K562 (cell line): ENCODE measurements around the gene RFX7. TPM values are rescaled to one million over a fixed set of nuclear protein-coding genes. Genes with fewer than 3 reads are reported as not detected.

Experiments used
- ATAC-seq: fragments of 200-7000 bp; cut with Tn5 transposase; 3 replicates; pipeline ENCODE4 v1.9.1; 2020; ENCODE audit warnings: moderate library complexity
- BruUV-seq: library from RNA; stranded (reverse); fragments of 400-500 nt; replicated peaks from 2 replicates; lab custom pipeline; 2021; lab: Mats Ljungman, UMichigan
- CTCF ChIA-PET: fragments of 300-600 bp; formaldehyde crosslinking; extraction: SDS; loops from one replicate; lab custom pipeline; 2021; ENCODE audit warnings: low intra/inter-chr PET ratio; lab: Yijun Ruan, JAX
- POLR2A ChIA-PET: fragments of 300-600, 350-650 bp; sonication (Branson Sonifier 250); formaldehyde crosslinking; extraction: SDS; loops from one replicate; lab custom pipeline; 2021; ENCODE audit warnings: antibody characterized with exemption, inconsistent platforms; lab: Yijun Ruan, JAX
- DNase-seq, 4 experiments: peaks; one replicate each; pipeline versions ENCODE4 v3.0.0 to v3.0.0-alpha.2; 2011 to 2018; ENCODE audit warnings: low spot score in 3 of 4, mixed read lengths in 3 of 4; ENCODE audit errors: extremely low read depth in 1 of 4
- FAIRE-seq: peaks from 2 replicates; lab custom pipeline; 2011; peaks lifted over from hg19 to GRCh38; lab: Jason Lieb, UNC
- H2AFZ ChIP-seq: 2 replicates; pipeline ENCODE4 v1.6.0; 2011; ENCODE audit warnings: low read depth, low read length, control low read depth, inconsistent platforms
- H3K27ac ChIP-seq: fragments of 200-600 bp; 3 replicates; pipeline ENCODE4 v1.8.0; 2011; ENCODE audit warnings: low read depth, mild to moderate bottlenecking, control low read depth, inconsistent platforms, low read length, moderate library complexity, mixed read lengths; ENCODE audit errors: extremely low read depth
- H3K27me3 ChIP-seq, 2 experiments: fragments of 300-600 bp in 1 of 2; 2 replicates in 1 of 2; 3 replicates in 1 of 2; pipeline versions ENCODE4 v1.6.0 to v1.8.0; 2011; ENCODE audit warnings: inconsistent platforms in 2 of 2, low read length in 2 of 2, mild to moderate bottlenecking in 1 of 2, mixed read lengths in 1 of 2, moderate library complexity in 1 of 2; ENCODE audit not compliant: control insufficient read depth in 2 of 2, insufficient read depth in 2 of 2
- H3K36me3 ChIP-seq: fragments of 300-600 bp; 3 replicates; pipeline ENCODE4 v1.8.0; 2011; ENCODE audit warnings: mild to moderate bottlenecking, low read length, inconsistent platforms; ENCODE audit not compliant: control insufficient read depth, insufficient read depth
- H3K4me1 ChIP-seq, 2 experiments: fragments of 200-600 bp in 1 of 2; replicated peaks in 1 of 2; 2 replicates in 1 of 2; 3 replicates in 1 of 2; pipeline versions ENCODE4 v1.5.1 to v1.8.0; 2011; ENCODE audit warnings: inconsistent platforms in 2 of 2, low read length in 2 of 2, mild to moderate bottlenecking in 1 of 2, mixed read lengths in 1 of 2, moderate library complexity in 1 of 2; ENCODE audit not compliant: control insufficient read depth in 2 of 2, insufficient read depth in 2 of 2
- H3K4me2 ChIP-seq: 2 replicates; pipeline ENCODE4 v1.6.1; 2011; ENCODE audit warnings: low read length, control low read depth, inconsistent platforms, mixed read lengths; ENCODE audit not compliant: insufficient read depth
- H3K4me3 ChIP-seq: fragments of 200-600 bp; sonication (generic), shearing (Covaris generic); 2 replicates; pipeline ENCODE4 v1.5.1; 2016; ENCODE audit warnings: control low read depth, inconsistent platforms
- H3K79me2 ChIP-seq: fragments of 200-600 bp; 3 replicates; pipeline ENCODE4 v1.8.0; 2011; ENCODE audit warnings: low read length, inconsistent platforms; ENCODE audit not compliant: control insufficient read depth, insufficient read depth
- H3K9ac ChIP-seq, 2 experiments: 2 replicates each; pipeline versions ENCODE4 v1.6.0 to v1.6.1; 2011; ENCODE audit warnings: low read depth in 2 of 2, low read length in 2 of 2, control low read depth in 1 of 2, inconsistent platforms in 1 of 2, mild to moderate bottlenecking in 1 of 2, mixed read lengths in 1 of 2; ENCODE audit not compliant: insufficient read depth in 1 of 2
- H3K9me1 ChIP-seq: one replicate; pipeline ENCODE4 v1.6.0; 2011; ENCODE audit warnings: inconsistent platforms, mild to moderate bottlenecking, low read length, moderate library complexity; ENCODE audit not compliant: control insufficient read depth, insufficient read depth
- H3K9me3 ChIP-seq: replicated peaks from 2 replicates; pipeline ENCODE4 v1.5.1; 2011; ENCODE audit warnings: low read depth, low read length, inconsistent platforms; ENCODE audit not compliant: control insufficient read depth, insufficient read depth
- H4K20me1 ChIP-seq: replicated peaks from 2 replicates; pipeline ENCODE4 v1.6.1; 2011; ENCODE audit warnings: low read length, inconsistent platforms, mixed read lengths; ENCODE audit not compliant: control insufficient read depth, insufficient read depth
- DIDO1 ChIP-seq: fragments of 450-650 bp; IDR thresholded peaks from 2 replicates; pipeline ENCODE4 v1.6.1; 2016; ENCODE audit warnings: low read depth, missing biosample characterization, missing genetic modification characterization
- E2F1 ChIP-seq: sonication (generic); formaldehyde crosslinking; IDR thresholded peaks from 2 replicates; pipeline ENCODE4 v1.8.1; 2023; ENCODE audit warnings: mild to moderate bottlenecking, missing genetic modification reagents, moderate library complexity
- FOSL1 ChIP-seq: fragments of 200-800 bp; sonication (Bioruptor generic); conservative IDR thresholded peaks from 2 replicates; pipeline ENCODE4 v1.6.1; 2016; ENCODE audit warnings: missing genetic modification characterization, missing compliant biosample characterization
- FOXK2 ChIP-seq, 2 experiments: fragments of 450-650 bp; IDR thresholded peaks in 1 of 2; conservative IDR thresholded peaks in 1 of 2; 2 replicates each; pipeline ENCODE4 v1.6.1; 2016; ENCODE audit warnings: low read depth in 2 of 2, mild to moderate bottlenecking in 1 of 2
- FOXP4 ChIP-seq: sonication (generic); formaldehyde crosslinking; IDR thresholded peaks from 2 replicates; pipeline ENCODE4 v1.8.0; 2022; ENCODE audit warnings: mild to moderate bottlenecking, missing genetic modification reagents, borderline replicate concordance
- GTF2E2 ChIP-seq: fragments of 200-800 bp; sonication (Bioruptor generic); IDR thresholded peaks from 2 replicates; pipeline ENCODE4 v1.6.1; 2016; ENCODE audit warnings: missing genetic modification characterization, missing compliant biosample characterization
- JUND ChIP-seq, 2 experiments: IDR thresholded peaks; 2 replicates in 1 of 2; 3 replicates in 1 of 2; pipeline ENCODE4 v1.6.1; 2011; ENCODE audit warnings: borderline replicate concordance in 2 of 2, low read depth in 2 of 2, low read length in 2 of 2, improper control_type of control experiment in 1 of 2, missing biosample characterization in 1 of 2, missing genetic modification characterization in 1 of 2, missing genetic modification reagents in 1 of 2
- KHSRP ChIP-seq: fragments of 450-650 bp; IDR thresholded peaks from 2 replicates; pipeline ENCODE4 v1.6.1; 2017
- KLF1 ChIP-seq: fragments of 450-650 bp; IDR thresholded peaks from 2 replicates; pipeline ENCODE4 v1.6.1; 2016; ENCODE audit warnings: missing genetic modification characterization, missing compliant biosample characterization
- KLF13 ChIP-seq: fragments of 450-650 bp; IDR thresholded peaks from 2 replicates; pipeline ENCODE4 v1.6.1; 2016; ENCODE audit warnings: missing genetic modification characterization, low read depth, mild to moderate bottlenecking, missing compliant biosample characterization, moderate library complexity, borderline replicate concordance
- KLF6 ChIP-seq: fragments of 250-450 bp; sonication (Bioruptor Pico); IDR thresholded peaks from 2 replicates; pipeline ENCODE4 v1.4.0; 2020; ENCODE audit warnings: mild to moderate bottlenecking, moderate library complexity, borderline replicate concordance
- MBD2 ChIP-seq: sonication (generic); IDR thresholded peaks from 2 replicates; pipeline ENCODE4 v1.6.1; 2016; ENCODE audit warnings: low read depth, borderline replicate concordance
- MTA2 ChIP-seq: fragments of 450-650 bp; IDR thresholded peaks from 2 replicates; pipeline ENCODE4 v1.6.1; 2016; ENCODE audit warnings: low read depth
- NR3C1 ChIP-seq: sonication (generic); formaldehyde crosslinking; IDR thresholded peaks from 2 replicates; pipeline ENCODE4 v1.8.1; 2022; ENCODE audit warnings: missing genetic modification reagents
- NUFIP1 ChIP-seq: fragments of 450-650 bp; IDR thresholded peaks from 2 replicates; pipeline ENCODE4 v1.6.1; 2018; ENCODE audit not compliant: partially characterized antibody
- PURB ChIP-seq: sonication (generic); formaldehyde crosslinking; IDR thresholded peaks from 2 replicates; pipeline ENCODE4 v1.9.0; 2021; ENCODE audit warnings: low read depth, mild to moderate bottlenecking, missing genetic modification reagents
- TRIM24 ChIP-seq, 2 experiments: fragments of 450-650 bp; IDR thresholded peaks; 2 replicates each; pipeline ENCODE4 v1.6.1; 2016
- U2AF2 ChIP-seq: fragments of 200-400 bp; formaldehyde crosslinking; optimal IDR thresholded peaks from 2 replicates; pipeline ENCODE3; 2017; ENCODE audit warnings: low read depth, mild to moderate bottlenecking, low read length
- ZNF408 ChIP-seq: fragments of 250-450 bp; sonication (Bioruptor Pico); IDR thresholded peaks from 2 replicates; pipeline ENCODE4 v1.4.0; 2020; ENCODE audit warnings: low read depth, mild to moderate bottlenecking, moderate library complexity
- ZNF764 ChIP-seq: fragments of 250-450 bp; sonication (Bioruptor Pico); IDR thresholded peaks from 2 replicates; pipeline ENCODE4 v1.4.0; 2020; ENCODE audit warnings: low read depth, mild to moderate bottlenecking, moderate library complexity
- WGBS: fragments of 100-300 bp; shearing (Covaris generic); methylation state at CpG from one replicate; pipeline ENCODE4 v1.1.6; 2016; ENCODE audit warnings: low coverage, mixed read lengths; ENCODE audit not compliant: insufficient coverage; ENCODE audit errors: missing lambda C conversion rate; 5-methylcytosine and 5-hydroxymethylcytosine counted together
- in situ Hi-C: fragments of 300-500 bp; cut with MboI; formaldehyde crosslinking; loops from 4 replicates; pipeline ENCODE4 v1.15.0; 2018; ENCODE audit warnings: inconsistent platforms, mixed read lengths
- intact Hi-C: fragments of 100-400 bp; cut with micrococcal nuclease; formaldehyde crosslinking; loops from 2 replicates; pipeline ENCODE4 v1.14.2; 2022
- polyA plus RNA-seq, 8 experiments: library from polyadenylated mRNA; depleted of rRNA in 4 of 8; stranded (reverse) in 5 of 8; unstranded in 3 of 8; fragments of >200 nt; fragmentation: Nextera tagmentation in 2 of 8; fragmentation: Illumina TruSeq in 1 of 8; extraction: Ambion mirVana in 2 of 8; extraction: Trizol in 1 of 8; gene quantifications; 2 replicates each; pipeline versions ENCODE4 v1.2.1 to v1.2.3, GENCODE V29; 2011 to 2014; ENCODE audit warnings: inconsistent platforms in 1 of 8, missing spikeins in 1 of 8
- total RNA-seq, 7 experiments: library from RNA; depleted of rRNA in 6 of 7; stranded (reverse); fragments of >200 nt in 6 of 7; fragmentation: Illumina TruSeq in 2 of 7; extraction: Trizol in 2 of 7; gene quantifications; 2 replicates each; pipeline versions ENCODE4 v1.2.1 to v1.2.3, GENCODE V29; 2011 to 2021; ENCODE audit warnings: low replicate concordance in 1 of 7

The RFX7 gene
- total and polyA plus RNA-seq, 9 of the 15 experiments (the other 6 are each of a cell fraction or from before 2014, with no cell fraction given), result 2.4 to 17.9 (median 6.3) TPM

- 30% methylated on average over 4 of the region's 4 CpGs for WGBS
- no peaks in the 10 kb centered on the region for H3K79me2 ChIP-seq
- no peak overlapping the region for H3K27ac ChIP-seq
- no peaks in the 10 kb centered on the region for H3K9me1 ChIP-seq
- no peak overlapping the region for H2AFZ ChIP-seq
- ATAC-seq, result no peak
- ChIA-PET CTCF (no interaction called here), POLR2A (interaction anchor here (0.9 kb wide), 1 partner anchor 11 kb away, joined by 4 read pairs; no protein-coding TSS in a partner anchor)
- in situ Hi-C loops (no loop called here), intact Hi-C loops (no loop called here)
- FAIRE-seq, result no peak
- TF ChIP-seq KLF6 (CRISPR knock-in tag) (no peak), TRIM24 (IDR thresholded peaks at IDR 0.05) (no peak), NUFIP1 (no peak), PURB (CRISPR knock-in tag) (no peak), GTF2E2 (no peak), MBD2 (no peak), KLF1 (tag) (no peak), E2F1 (CRISPR knock-in tag) (no peak), ZNF764 (no peak), FOXK2 (conservative IDR thresholded peaks at IDR 0.05 in 1 of 2, IDR thresholded peaks at IDR 0.05 in 1 of 2; ENCODE audit: low read depth in 2 of 2) (no peak), MTA2 (no peak), NR3C1 (CRISPR knock-in tag) (no peak), DIDO1 (tag) (no peak), KLF13 (tag) (no peak), U2AF2 (no peak), ZNF408 (CRISPR knock-in tag) (no peak), FOSL1 (tag) (no peak), JUND (IDR thresholded peaks at IDR 0.05; ENCODE audit: borderline replicate concordance, low read depth, low read length) (no peak), JUND (tag; IDR thresholded peaks at IDR 0.05; ENCODE audit: borderline replicate concordance, low read depth, low read length) (no peak), KHSRP (no peak), FOXP4 (CRISPR knock-in tag) (no peak)
- peaks cover 0 to 16% of the 10 kb centered on the region in 2 experiments; a peak in 3 of 5 replicates for H3K4me1 ChIP-seq
- no peak overlapping the region for H3K4me3 ChIP-seq
- H3K9ac ChIP-seq, result no peak overlapping the region
- H4K20me1 ChIP-seq, result no peaks in the 10 kb centered on the region
- no peaks in the 10 kb centered on the region for H3K9me3 ChIP-seq
- no peak overlapping the region for H3K4me2 ChIP-seq
- DNase-seq, result no peak
- no TSS peak for BruUV-seq
- H3K27me3 ChIP-seq, result no peaks in the 10 kb centered on the region
- H3K36me3 ChIP-seq, result no peaks in the 10 kb centered on the region
Measured at GRCh38 chr15:56042498-56042897, 201.2 kb downstream of the RFX7 start.
